ENCODE measurements around the gene GH2.
"Not testable (repeated sequence)": the region's sequence is repeated elsewhere in the genome, so short reads cannot be mapped to it uniquely, and the experiment has no call there.

GH2 gene

DNA sequence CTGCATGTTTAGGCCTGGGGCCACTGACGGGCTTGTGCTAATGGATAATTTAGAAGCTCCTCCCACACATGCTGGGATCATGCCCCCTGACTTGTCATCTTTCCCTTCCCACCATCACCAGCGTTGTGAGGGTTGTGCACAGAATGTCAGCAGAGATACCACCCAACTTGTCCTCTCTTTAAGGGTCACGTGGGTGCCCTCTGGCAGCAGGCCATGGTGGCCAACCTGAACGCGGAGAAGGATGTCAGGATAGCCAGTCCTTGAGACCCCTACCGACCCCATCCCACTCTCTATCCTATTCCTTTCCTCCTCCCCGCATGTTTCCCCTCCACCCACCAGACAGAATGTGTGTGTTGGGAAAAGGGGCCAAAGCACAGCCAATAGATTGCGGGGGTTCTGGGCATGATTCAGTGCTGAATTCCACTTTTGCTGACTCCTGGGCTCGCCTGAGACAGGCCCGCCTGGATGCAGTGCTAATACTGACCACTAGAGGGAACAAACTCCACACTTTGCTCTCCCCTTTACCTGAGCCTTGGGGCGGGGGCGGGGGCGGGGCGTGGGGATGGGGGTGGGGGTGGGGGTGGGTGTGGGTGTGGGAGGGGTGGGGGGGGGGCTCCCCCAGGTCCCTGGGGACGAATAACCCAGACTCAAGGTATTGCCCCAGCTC, at the start of gene GH2:
Gene GH2, minus strand, starts transcription at position 10 of the 667 bp plus-strand sequence. CDS start 143 bp downstream, outside the sequence.
- DNase-seq (ENCODE audit: low read depth in 3 of 3, low spot score in 1 of 3), result peak; percentile 5 to 45 (median 40)

DNA sequence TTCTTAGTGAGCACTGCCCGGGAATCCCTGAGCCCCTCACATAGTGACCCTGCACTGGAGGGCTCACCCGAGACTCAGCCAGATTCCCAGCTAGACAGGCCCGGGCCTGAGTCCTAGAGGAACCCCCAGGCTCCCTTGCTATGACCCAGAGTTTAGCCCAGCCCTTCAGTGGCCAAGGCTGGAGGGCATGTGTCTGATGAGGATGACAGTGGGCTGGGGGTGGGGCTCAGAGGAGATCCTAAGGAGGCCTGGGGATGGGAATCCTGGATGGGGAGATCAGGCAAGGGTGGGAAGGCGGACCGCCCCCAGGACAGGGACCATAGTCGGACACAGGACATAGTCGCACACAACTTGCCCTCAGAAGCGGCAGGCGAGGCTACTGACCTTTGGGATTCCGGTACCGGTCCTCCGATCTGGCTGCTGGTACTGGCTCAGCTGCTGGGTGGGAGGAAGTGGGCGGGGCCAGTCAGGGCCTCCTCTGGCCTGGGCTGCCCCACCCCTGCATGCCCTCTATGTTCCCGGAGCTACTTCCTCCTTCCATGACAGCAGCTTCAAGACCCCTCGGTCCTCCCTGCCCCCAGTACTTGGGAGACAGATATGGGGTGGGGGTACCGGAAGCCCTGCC, 49.3 kb upstream of the GH2 start:
- DNase-seq (ENCODE audit: low read depth in 3 of 3, low spot score in 1 of 3), result peak; percentile 28 to 35 (median 29)

DNA sequence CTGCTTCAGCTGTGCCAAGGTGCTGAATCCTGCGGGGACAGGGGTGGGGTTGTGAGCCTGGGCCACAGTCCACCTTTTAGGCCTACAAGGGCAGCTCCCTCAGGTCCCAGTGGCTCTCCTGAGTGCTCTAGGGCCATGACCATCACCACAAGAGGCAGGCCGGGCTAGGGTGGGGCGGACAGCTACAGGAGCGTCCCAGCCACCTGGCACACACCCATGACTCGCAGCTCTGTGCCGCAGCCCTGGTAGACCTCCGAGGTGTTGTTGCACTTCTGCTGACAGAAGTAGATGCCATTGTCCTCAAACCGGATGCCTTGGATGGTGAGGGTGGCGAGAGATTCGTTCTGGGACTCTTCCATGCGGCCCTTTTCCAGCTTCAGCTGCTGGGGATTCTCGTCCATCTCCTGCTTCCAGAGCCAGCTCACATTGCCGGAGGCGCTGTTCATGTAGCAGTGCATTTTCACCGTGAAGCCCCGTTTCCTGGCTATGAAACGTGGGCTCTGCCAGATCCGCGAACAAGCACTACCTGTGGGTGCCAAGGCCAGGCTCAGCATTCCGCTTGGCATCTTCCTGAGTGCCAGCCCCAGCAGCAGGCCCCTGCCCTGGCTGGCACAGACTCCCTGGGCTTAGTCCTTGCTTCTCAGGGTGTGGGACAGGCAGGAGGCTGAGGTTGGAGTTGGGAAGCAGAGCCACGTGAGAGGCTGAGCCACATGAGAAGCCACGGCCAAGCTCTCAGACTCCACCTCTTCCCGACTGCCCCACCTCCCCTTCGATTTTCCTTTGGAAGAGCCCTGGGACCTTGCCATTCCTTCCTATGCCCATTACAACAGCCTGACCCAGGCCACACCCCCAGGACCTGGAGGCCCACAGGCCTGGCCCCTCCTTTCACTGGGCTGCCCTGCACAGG, 48.4 kb upstream of the GH2 start:
- no peak for DNase-seq (ENCODE audit: low read depth in 3 of 3, low spot score in 1 of 3)

DNA sequence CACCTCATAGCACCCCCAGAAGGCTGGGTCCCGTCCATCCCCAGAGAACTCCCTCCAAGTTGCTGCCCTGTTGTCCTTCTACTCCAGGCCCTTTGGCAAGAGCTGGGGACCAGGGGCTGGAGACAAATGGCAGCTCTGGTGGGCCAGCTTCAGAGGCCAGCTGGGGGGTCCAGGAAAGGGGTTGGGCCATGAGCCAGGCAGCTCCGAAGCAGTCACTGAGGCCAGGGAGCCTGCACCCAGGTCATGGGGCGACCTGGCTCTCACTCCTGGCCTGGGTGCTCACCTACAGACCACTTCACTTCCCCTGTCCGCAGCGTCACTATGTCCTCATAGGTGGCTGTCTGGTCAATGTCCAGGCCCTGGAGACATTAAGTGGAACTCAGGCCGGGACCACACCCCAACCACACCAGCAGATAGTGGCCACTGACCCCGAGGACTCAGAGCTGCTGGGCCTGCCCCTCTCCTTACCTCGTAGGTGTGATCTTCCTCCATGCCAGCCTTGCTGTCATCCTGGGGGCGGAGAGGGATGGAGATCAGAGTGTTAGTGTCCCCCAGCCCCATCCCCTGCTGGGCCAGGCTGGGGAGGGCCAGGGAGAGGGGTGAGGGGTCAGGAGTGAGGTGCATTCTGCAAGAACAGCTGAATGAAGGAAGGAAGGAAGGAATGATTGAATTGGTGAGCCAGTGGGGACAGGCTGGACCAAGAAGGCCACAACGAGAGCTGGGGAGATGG, 47.4 kb upstream of the GH2 start:
- DNase-seq (ENCODE audit: low read depth in 3 of 3, low spot score in 1 of 3), result no peak

DNA sequence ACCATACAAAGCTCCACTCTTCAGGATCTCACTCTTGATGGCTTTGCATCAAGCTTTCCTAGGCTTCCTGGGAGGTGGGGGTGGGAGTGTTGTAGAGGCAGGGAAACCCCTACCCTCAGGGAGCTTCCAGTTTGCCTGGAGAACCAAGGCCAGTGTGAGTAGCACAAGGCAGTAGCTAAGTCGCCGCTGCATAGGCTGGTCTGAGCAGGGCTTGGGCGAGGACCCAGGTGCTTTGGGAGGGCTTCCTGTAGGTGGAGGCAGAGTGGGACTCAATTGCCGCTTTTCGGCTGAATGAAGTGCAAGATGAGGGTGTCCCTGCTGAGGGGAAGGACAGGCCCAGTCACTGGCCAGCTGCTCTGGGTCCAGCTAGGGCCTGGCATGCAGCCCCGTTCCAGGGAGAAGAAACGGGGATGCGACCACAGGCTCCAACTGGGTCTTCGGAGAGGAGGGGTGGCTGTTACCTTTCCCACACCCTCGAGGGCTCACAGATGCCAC, 46.5 kb upstream of the GH2 start:
- DNase-seq (ENCODE audit: low read depth in 3 of 3, low spot score in 1 of 3), result no peak

DNA sequence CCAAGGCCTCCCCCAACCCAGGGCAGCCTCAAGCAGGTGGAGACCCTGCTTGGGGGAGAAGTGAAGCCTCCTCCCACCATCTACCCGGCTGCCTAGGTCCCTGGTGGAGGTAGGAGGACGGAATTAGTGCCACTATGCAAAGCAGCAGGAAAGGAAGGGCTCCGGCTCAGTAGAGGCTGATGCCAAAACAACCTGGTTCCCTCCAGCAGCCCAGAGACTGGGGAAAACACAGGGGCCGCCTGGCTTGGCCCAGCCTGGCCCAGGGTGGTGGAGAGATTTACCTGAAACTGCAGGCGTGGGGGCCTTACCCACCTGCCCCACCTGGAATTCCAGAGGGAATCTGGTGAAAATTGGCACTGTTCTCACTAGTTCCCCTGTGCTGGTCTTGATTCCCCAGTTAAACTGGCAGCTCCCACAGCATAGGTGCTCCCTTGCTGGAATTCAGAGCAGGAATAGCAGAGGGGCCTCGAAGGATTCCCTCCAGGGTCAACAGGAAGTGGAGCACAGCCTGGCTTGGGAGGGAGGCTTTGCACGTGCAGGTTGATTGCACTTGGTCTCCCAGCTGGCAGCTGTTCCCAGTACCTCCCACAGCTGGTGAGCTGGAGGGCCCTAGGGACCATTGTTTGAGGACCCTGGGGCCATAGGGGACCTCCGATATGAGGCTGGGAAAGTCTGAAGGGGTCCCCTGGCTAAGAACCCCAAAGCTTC, 45.9 kb upstream of the GH2 start:
- DNase-seq (ENCODE audit: low read depth in 3 of 3, low spot score in 1 of 3), result no peak

DNA sequence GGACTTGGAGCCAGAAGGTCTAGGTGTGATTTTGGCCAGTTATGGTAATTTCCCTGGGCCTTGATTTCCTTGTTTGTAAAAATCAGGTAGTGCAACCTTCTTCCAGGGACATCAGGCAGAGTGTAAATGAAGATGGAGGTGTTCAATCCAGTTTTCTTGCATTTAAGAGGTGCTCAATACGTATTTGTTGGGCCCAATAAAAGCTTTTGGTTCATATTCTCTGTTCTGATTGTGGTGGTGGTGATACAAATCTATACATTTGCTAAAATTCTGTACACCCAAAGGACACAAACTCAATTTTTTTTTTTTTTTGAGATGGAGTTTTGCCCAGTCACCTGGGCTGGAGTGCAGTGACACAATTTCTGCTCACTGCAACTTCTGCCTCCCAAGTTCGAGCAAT, 44.4 kb upstream of the GH2 start:
- DNase-seq (ENCODE audit: low read depth in 3 of 3, low spot score in 1 of 3), result no peak

DNA sequence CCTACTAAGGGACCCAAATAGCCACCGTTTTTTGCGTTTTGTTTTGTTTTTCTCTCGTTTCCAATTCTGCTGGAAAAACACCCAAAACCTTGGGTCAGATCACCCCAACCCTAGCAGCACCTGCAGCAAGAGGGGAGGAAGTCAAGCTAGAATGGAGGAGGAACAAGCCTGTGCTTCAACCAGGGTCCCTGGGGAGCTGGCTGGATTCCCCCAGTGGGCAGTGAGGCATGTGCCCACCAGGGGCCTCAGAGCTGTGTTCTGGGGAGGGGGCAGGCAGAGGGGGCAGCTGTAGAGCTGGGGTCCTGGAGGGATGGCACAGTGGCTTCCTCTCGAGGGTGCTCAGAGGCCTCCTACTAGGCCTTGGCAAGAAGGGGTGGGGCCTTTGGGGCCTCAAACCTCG, 43.9 kb upstream of the GH2 start:
- DNase-seq (ENCODE audit: low read depth in 3 of 3, low spot score in 1 of 3), result no peak

DNA sequence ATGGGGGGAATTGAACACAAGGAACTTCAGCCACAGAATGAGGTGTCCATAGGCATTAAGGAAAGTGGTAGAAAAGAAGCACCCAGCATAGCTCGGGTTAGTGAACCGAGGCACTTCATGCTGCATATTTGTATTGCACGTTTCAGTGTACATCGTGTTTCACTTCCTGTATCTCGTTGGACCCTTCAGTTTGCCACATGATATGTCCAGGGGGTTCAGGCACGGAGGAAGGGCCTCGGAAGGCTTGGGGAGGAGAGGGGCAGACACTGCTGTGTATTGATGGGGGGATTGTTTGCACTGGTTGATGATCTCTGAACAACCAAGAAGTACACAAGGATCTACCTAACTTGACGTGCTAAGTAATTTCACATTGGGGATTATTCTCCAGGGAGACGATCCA, 40.7 kb upstream of the GH2 start:
- DNase-seq (ENCODE audit: low read depth in 3 of 3, low spot score in 1 of 3), result not testable (repeated sequence)

DNA sequence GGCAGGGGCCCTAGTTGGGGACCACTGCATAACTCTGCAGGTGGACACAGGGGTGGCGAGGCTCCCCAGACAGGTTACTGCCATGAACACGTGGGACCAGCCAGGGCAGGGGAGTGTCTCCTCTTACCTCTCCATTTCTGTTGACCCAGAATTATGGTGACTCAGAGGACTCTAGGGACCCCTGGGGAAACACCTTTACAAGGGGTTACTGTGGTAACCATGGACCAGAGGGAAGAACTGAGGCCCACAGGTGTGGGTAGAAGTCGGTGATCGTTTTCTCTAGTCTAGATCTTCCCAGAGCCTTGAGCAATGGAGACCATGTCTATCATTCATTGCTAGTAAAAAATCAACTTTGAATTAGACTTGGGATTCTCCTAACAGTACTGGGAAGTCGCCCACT, 39.0 kb upstream of the GH2 start:
- DNase-seq (ENCODE audit: low read depth in 3 of 3, low spot score in 1 of 3), result not testable (repeated sequence)

DNA sequence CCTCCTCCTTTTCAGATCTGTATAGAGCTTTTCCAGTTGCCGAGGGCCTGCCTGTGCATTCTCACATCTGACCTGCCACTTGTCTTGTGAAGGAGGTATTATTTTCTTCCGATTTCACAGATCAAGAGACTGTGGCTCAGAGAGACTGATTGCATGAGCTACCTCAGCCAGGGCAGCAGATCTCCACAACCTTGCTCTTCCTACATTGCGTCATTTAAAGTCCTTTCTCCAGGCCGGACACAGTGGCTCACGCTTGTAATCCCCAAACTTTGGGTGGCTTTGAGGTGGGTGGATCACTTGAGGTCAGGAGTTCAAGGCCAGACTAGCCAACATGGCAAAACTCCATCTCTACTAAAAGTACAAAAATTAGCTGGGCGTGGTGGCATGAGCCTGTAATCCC, 38.3 kb upstream of the GH2 start:
- DNase-seq (ENCODE audit: low read depth in 3 of 3, low spot score in 1 of 3), result not testable (repeated sequence)

DNA sequence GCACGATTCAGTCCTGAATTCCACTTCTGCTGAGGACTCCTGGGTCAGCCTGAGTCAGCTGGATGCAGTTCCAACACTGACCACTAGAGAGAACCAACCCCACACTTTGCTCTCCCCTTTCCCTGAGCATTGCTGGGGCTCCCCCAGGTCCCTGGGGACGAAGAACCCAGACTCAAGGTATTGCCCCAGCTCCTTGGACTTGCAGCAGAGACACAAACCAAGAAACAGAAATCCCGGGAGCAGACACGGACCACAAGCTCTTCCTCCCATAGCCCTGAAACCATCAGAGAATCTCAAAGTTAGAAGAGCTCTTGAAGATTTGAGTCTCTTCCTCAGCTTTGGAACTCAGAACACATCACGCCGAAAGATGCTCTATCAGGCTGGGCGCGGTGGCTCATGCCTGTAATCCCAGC, 37.6 kb upstream of the GH2 start:
- DNase-seq (ENCODE audit: low read depth in 3 of 3, low spot score in 1 of 3), result peak; percentile 33 to 59 (median 44)

DNA sequence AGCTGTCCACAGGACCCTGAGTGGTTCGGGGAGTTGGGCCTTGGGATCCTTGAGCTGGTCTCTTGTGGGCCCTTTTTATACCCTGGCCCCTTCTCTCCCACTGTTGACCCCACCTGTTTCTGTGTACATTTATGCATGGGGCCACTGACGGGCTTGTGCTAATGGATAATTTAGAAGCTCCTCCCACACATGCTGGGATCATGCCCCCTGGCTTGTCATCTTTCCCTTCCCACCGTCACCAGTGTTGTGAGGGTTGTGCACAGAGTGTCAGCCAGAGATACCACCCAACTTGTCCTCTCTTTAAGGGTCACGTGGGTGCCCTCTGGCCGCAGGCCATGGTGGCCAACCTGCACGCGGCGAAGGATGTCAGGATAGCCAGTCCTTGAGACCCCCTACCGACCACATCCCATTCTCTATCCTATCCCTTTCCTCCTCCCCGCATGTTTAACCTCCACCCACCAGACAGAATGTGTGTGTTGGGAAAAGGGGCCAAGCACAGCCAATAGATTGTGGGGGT, 37.1 kb upstream of the GH2 start, which contains the start of gene GH1:
Gene GH1, minus strand, starts transcription at position 51 of the 517 bp plus-strand sequence. CDS start 63 bp downstream, outside the sequence.
- not testable (repeated sequence) for DNase-seq (ENCODE audit: low read depth in 3 of 3, low spot score in 1 of 3)

DNA sequence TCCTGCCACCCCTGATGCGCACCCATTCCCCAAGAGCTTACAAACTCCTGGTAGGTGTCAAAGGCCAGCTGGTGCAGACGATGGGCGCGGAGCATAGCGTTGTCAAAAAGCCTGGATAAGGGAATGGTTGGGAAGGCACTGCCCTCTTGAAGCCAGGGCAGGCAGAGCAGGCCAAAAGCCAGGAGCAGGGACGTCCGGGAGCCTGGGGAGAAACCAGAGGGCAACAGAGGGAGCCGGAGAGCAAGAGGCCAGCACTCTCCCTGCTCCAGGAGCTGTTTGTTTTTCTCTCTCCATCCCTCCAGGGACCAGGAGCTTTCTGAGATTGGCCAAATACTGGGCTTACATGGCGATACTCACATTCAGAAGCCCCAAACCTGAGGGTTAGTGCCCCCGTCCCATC, 36.6 kb upstream of the GH2 start:
- DNase-seq (ENCODE audit: low read depth in 3 of 3, low spot score in 1 of 3), result no peak

DNA sequence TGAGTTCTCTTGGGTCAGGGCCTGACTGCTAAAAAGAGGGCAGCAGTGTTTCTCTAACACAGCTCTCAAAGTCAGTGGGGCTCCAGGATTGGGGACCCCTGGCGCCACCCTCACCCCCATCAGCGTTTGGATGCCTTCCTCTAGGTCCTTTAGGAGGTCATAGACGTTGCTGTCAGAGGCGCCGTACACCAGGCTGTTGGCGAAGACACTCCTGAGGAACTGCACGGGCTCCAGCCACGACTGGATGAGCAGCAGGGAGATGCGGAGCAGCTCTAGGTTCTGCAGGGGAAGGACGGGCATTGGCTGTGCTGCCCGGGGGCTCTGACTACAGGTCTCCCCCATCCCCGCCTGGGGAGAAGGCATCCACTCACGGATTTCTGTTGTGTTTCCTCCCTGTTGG, 35.9 kb upstream of the GH2 start:
- no peak for DNase-seq (ENCODE audit: low read depth in 3 of 3, low spot score in 1 of 3)

DNA sequence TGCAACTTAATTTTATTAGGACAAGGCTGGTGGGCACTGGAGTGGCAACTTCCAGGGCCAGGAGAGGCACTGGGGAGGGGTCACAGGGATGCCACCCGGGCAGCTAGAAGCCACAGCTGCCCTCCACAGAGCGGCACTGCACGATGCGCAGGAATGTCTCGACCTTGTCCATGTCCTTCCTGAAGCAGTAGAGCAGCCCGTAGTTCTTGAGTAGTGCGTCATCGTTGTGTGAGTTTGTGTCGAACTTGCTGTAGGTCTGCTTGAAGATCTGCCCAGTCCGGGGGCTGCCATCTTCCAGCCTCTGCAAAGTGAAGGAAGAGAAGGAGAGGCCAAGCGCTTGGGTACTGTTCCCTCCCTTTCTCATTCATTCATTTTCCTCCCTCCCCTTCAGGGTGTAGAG, 35.5 kb upstream of the GH2 start:
- DNase-seq (ENCODE audit: low read depth in 3 of 3, low spot score in 1 of 3), result not testable (repeated sequence)

DNA sequence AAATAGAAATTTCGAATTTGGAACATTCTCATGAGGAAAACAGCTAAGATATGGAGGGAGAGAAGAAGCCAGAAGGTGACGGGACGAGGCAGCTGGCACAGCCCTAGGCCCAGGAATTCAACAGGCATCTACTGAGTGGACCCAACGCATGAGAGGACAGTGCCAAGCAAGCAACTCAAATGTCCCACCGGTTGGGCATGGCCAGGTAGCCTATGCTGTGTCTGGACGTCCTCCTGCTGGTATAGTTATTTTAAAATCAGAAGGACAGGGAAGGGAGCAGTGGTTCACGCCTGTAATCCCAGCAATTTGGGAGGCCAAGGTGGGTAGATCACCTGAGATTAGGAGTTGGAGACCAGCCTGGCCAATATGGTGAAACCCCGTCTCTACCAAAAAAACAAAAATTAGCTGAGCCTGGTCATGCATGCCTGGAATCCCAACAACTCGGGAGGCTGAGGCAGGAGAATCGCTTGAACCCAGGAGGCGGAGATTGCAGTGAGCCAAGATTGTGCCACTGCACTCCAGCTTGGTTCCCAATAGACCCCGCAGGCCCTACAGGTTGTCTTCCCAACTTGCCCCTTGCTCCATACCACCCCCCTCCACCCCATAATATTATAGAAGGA, 34.9 kb upstream of the GH2 start:
- DNase-seq (ENCODE audit: low read depth in 3 of 3, low spot score in 1 of 3), result no peak

DNA sequence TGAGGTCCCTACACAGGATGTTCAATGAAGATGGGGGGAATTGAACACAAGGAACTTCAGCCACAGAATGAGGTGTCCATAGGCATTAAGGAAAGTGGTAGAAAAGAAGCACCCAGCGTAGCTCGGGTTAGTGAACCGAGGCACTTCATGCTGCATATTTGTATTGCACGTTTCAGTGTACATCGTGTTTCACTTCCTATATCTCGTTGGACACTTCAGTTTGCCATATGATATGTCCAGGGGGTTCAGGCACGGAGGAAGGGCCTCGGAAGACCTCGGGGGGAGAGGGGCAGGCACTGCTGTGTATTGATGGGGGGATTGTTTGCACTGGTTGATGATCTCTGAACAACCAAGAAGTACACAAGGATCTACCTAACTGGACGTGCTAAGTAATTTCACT, 34.0 kb upstream of the GH2 start:
- not testable (repeated sequence) for DNase-seq (ENCODE audit: low read depth in 3 of 3, low spot score in 1 of 3)

DNA sequence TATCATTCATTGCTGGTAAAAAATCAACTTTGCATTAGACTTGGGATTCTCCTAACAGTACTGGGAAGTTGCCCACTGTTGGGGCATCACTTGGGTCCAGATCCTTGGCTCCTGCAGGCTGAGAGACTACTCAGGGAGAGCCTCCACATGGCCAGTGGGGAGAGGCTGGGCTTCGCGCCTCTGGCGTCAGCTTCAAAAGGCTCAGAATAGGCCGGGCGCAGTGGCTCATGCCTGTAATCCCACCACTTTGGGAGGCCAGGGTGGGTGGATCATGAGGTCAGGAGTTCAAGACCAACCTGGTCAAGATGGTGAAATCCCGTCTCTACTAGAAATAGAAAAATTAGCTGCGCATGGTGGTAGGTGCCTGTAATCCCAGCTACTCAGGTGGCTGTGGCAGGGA, 32.7 kb upstream of the GH2 start:
- no peak for DNase-seq (ENCODE audit: low read depth in 3 of 3, low spot score in 1 of 3)

DNA sequence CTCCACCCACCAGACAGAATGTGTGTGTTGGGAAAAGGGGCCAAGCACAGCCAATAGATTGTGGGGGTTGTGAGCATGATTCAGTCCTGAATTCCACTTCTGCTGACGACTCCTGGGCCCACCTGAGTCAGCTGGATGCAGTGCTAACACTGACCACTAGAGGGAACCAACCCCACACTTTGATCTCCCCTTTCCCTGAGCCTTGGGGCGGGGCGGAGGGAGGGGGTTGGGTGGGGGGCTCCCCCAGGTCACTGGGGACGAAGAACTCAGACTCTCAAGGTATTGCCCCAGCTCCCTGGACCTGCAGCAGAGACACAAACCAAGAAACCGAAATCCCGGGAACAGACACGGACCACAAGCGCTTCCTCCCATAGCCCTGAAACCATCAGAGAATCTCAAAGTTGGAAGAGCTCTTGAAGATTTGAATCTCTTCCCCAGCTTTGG, 29.9 kb upstream of the GH2 start:
- DNase-seq (ENCODE audit: low read depth in 3 of 3, low spot score in 1 of 3), result peak in 2 of 3 donors; percentile 35 to 49
